Activated CD4-positive, alpha-beta T cell treated with anti-CD3 and anti-CD28 coated beads for 36 hours (primary cell): ENCODE measurements around the gene OSBPL7. TPM values are rescaled to one million over a fixed set of nuclear protein-coding genes. Genes with fewer than 3 reads are reported as not detected.
A peak's percentile ranks its signal among the peaks of the same experiment; 100 is the strongest.

ENCODE experiments used
- ATAC-seq: fragments of 200-7000 bp; cut with Tn5 transposase; one replicate; pipeline ENCODE4 v1.10.0; 2021; ENCODE audit warnings: mild to moderate bottlenecking, moderate library complexity
- CTCF ChIA-PET: fragments of 350-600 bp; sonication (Branson Sonifier 250); formaldehyde crosslinking; loops from one replicate; lab custom pipeline; 2021; ENCODE audit warnings: antibody characterized with exemption; lab: Charles Lee
- POLR2A ChIA-PET: fragments of 350-600 bp; sonication (Branson Sonifier 250); formaldehyde crosslinking; loops from one replicate; lab custom pipeline; 2021; ENCODE audit warnings: antibody characterized with exemption, inconsistent platforms; lab: Charles Lee
- DNase-seq: peaks from one replicate; pipeline ENCODE4 v3.0.0-alpha.2; 2020
- H3K27ac Mint-ChIP-seq: one replicate; pipeline ENCODE4 v1.8.0; 2021; ENCODE audit warnings: mixed read lengths
- H3K27me3 Mint-ChIP-seq: one replicate; pipeline ENCODE4 v1.8.0; 2021; ENCODE audit warnings: mixed read lengths
- H3K36me3 Mint-ChIP-seq: one replicate; pipeline ENCODE4 v1.8.0; 2021; ENCODE audit warnings: low read depth, mixed read lengths
- H3K4me1 Mint-ChIP-seq: one replicate; pipeline ENCODE4 v1.8.0; 2021; ENCODE audit warnings: mixed read lengths
- H3K4me3 Mint-ChIP-seq: one replicate; pipeline ENCODE4 v1.8.0; 2021; ENCODE audit warnings: mild to moderate bottlenecking, moderate library complexity, mixed read lengths
- H3K9me3 Mint-ChIP-seq: one replicate; pipeline ENCODE4 v1.8.0; 2021; ENCODE audit warnings: low read depth, mixed read lengths
- intact Hi-C, 2 experiments: fragments of 100-400 bp; cut with DNase I in 1 of 2; cut with micrococcal nuclease in 1 of 2; formaldehyde crosslinking; loops; one replicate each; pipeline versions ENCODE4 v1.14.2 to v1.15.1; 2022 to 2024; cut with DNase I, micrococcal nuclease
- total RNA-seq, 2 experiments: library from RNA; stranded (reverse); gene quantifications; one replicate each; pipeline ENCODE4 v1.2.3, GENCODE V29; 2021

Gene OSBPL7
- total RNA-seq, 2 experiments from 2014 or later: 12.8 to 12.9 TPM

- no peaks in the 10 kb centered on the region for H3K9me3 Mint-ChIP-seq
Measured at GRCh38 chr17:47847341-47848197, 26.0 kb upstream of the OSBPL7 start.

DNA sequence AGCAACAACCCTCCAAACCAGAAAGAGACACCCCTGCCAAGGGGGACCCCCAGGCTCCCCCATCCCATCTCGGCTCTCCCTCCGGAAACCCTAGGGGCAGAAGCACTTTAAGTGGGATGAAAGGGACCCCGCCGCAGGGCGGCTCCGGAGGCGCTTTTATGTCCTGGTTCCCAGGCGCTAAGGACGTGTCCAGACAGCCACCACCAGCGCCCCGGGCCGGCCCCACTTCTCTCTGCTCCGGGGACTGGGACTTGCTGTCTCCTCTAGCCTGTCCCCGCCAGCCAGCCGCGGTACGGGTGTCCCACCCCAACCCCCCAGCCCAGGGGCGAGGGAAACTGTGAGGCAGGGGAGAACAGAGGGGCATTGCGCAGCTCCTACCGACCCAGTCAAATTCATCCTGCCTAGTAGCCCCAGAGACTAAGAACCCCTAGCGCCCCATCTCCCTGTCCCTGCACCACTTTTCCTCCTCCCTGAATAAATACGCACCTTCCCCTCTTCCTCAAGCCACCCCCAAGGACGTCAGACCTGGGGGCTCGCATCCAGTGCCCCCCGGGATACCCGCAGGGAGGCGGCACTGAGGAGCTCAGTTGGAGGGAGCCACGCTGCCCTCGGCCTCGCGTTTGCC, 25.2 kb upstream of the OSBPL7 start:
- no peak for ATAC-seq
- Mint-ChIP-seq H3K4me1 (peaks cover 19% of the 10 kb centered on the region), H3K4me3 (no peak overlapping the region), H3K9me3 (no peaks in the 10 kb centered on the region), H3K36me3 (no peaks in the 10 kb centered on the region), H3K27me3 (peaks cover 54% of the 10 kb centered on the region), H3K27ac (no peak overlapping the region)
- intact Hi-C loops: loop anchor here (1.0 to 10.0 kb wide), 2 partner anchors 43 to 168 kb away; no protein-coding TSS in a partner anchor
- CTCF ChIA-PET: interaction anchor here (0.8 to 19.9 kb wide), 10 partner anchors 13 to 215 kb away, joined by 3 to 414 read pairs (median 3); partner anchors contain the start of genes CDK5RAP3 and SP2
- POLR2A ChIA-PET: no interaction called here
- no peak for DNase-seq

More at GRCh38 chr17:47847341-47848197, 26.0 kb upstream of the OSBPL7 start:
- Mint-ChIP-seq H3K27me3 (peaks cover 61% of the 10 kb centered on the region), H3K27ac (no peak overlapping the region), H3K4me3 (no peak overlapping the region), H3K36me3 (no peaks in the 10 kb centered on the region), H3K4me1 (peaks cover 20% of the 10 kb centered on the region)
- intact Hi-C loops: loop anchor here (1.0 to 10.0 kb wide), 2 partner anchors 43 to 167 kb away; no protein-coding TSS in a partner anchor
- POLR2A ChIA-PET: no interaction called here
- ATAC-seq (peak; percentile 53), DNase-seq (peak; percentile 67)
- CTCF ChIA-PET: interaction anchor here (0.6 to 19.9 kb wide), 16 partner anchors 9 to 199 kb away, joined by 3 to 414 read pairs (median 3); partner anchors contain the start of genes CDK5RAP3 and SP2

DNA sequence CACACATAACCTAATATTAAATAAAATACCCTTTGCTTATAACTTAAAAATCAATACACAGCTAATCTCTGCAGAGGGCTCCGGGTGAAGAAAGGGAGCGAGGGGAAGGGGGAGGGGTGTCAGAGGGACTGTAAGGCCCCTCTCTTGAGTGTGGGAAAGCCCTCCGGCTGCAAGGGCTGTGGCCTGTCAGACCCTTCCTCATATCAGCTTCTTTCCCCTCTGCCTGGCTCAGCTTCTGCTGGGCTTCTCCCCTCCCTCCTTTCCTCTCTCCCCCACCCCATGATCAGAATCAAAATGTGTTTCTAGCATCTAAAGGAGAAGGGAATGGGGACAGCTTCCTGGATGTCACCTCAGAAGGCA, 24.1 kb upstream of the OSBPL7 start:
- H3K4me1 Mint-ChIP-seq: peaks cover 25% of the 10 kb centered on the region
- H3K4me3 Mint-ChIP-seq: no peak overlapping the region
- ChIA-PET CTCF (interaction anchor here (1.0 to 19.9 kb wide), 3 partner anchors 40 to 97 kb away, joined by 3 to 414 read pairs (median 4); partner anchors contain the start of gene SP2), POLR2A (no interaction called here)
- intact Hi-C loops: loop anchor here in 1 of 2 experiments (10.0 kb wide), 1 partner anchor 169 kb away; no protein-coding TSS in a partner anchor
- no peaks in the 10 kb centered on the region for H3K9me3 Mint-ChIP-seq
- H3K36me3 Mint-ChIP-seq: no peaks in the 10 kb centered on the region
- H3K27me3 Mint-ChIP-seq: peaks cover 51% of the 10 kb centered on the region
- no peak for DNase-seq
- no peak for ATAC-seq
- no peak overlapping the region for H3K27ac Mint-ChIP-seq

DNA sequence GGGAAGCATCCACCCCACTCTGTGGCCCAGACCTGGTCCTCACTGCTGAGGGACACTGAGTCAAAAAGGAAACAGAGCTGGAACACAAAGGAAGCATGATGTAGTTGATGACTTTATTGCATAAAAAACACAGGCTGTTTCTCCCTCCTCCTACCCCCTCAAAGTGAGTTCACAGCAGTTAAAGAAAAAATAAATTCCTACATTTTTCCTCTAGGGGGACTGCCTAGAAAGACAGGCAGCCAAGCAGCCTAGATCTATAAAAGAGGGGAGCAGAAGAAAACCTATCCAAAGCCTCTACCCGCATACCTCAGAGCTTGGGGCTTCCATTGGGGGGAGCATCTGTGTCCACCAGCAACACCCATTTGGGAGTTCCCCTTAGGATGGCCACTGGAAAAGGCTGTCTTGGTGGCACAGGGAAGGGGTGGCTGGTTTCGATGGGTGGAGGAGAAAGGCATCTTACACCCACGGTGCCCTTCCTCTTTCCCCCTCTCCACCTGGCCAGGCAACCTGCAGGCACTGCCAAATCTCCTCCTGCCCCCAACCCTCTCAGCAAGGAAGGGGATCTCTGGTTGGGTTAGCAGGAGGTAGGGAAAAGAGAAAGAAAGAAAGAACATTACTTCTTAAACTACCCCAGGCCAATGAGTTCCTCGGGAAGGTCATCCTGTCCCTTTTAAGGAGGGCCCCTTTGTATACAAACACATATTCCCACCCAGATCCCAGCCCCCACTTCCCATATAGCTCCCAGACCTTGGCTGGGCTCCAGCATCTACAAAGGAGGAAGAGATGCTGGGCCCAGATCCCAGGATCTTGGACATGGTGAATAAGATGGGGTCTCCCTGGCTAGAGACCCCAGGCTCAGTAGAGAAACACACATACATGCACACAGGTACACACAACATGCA, 23.5 kb upstream of the OSBPL7 start:
- Mint-ChIP-seq H3K27me3 (peaks cover 45% of the 10 kb centered on the region), H3K9me3 (no peaks in the 10 kb centered on the region), H3K27ac (no peak overlapping the region), H3K4me1 (peaks cover 21% of the 10 kb centered on the region), H3K36me3 (no peaks in the 10 kb centered on the region), H3K4me3 (no peak overlapping the region)
- ChIA-PET POLR2A (no interaction called here), CTCF (interaction anchor here (0.6 to 19.9 kb wide), 9 partner anchors 10 to 128 kb away, joined by 3 to 414 read pairs (median 3); partner anchors contain the start of genes LRRC46, MRPL10 and SP2)
- intact Hi-C loops: loop anchor here (5.0 to 10.0 kb wide), 3 partner anchors 102 to 262 kb away; partner anchors contain the start of gene SNX11 (in 1 of the 2)
- DNase-seq: no peak
- no peak for ATAC-seq

DNA sequence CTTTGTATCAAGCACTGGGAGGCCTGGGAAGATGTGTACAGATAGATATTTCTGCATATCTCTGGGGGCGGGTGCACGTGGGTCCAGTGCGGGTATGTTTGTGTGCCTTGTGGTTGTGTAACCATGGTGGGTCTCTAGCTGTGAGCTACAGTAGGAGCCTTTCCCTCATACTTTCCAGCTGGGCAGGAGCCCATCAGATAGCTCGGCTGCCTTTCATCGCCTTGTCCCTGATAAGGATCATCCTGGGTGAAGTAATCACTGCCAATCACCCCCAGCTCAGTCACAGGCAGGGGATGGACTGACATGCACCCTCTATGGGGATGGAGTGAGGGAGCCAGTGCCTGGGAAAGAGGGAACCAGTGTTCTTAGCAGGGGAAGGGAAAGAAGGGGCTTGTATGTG, 22.6 kb upstream of the OSBPL7 start:
- CTCF ChIA-PET: interaction anchor here (0.6 to 19.9 kb wide), 8 partner anchors 9 to 128 kb away, joined by 3 to 414 read pairs (median 3); partner anchors contain the start of genes LRRC46 and MRPL10
- ATAC-seq: no peak

GRCh38 chr17:47843391-47843730, 21.8 kb upstream of the OSBPL7 start:
- H3K36me3 Mint-ChIP-seq: no peaks in the 10 kb centered on the region
- H3K4me1 Mint-ChIP-seq: peaks cover 25% of the 10 kb centered on the region
- CTCF ChIA-PET: interaction anchor here (0.7 to 19.9 kb wide), 15 partner anchors 8 to 175 kb away, joined by 3 to 414 read pairs (median 4); partner anchors contain the start of genes LRRC46, MRPL10, PNPO and SP2
- H3K27me3 Mint-ChIP-seq: peaks cover 28% of the 10 kb centered on the region
- no peak overlapping the region for H3K4me3 Mint-ChIP-seq
- DNase-seq (no peak), ATAC-seq (no peak)
- H3K9me3 Mint-ChIP-seq: no peaks in the 10 kb centered on the region
- no peak overlapping the region for H3K27ac Mint-ChIP-seq
- POLR2A ChIA-PET: no interaction called here
- intact Hi-C loops: loop anchor here (5.0 to 10.0 kb wide), 3 partner anchors 104 to 264 kb away; partner anchors contain the start of gene SNX11 (in 1 of the 2)

More for the DNA sequence above, 22.6 kb upstream of the OSBPL7 start:
- Mint-ChIP-seq H3K9me3 (no peaks in the 10 kb centered on the region), H3K4me1 (peaks cover 25% of the 10 kb centered on the region), H3K4me3 (no peak overlapping the region), H3K36me3 (no peaks in the 10 kb centered on the region), H3K27me3 (peaks cover 37% of the 10 kb centered on the region), H3K27ac (no peak overlapping the region)
- intact Hi-C loops: loop anchor here (5.0 to 10.0 kb wide), 3 partner anchors 103 to 263 kb away; partner anchors contain the start of gene SNX11 (in 1 of the 2)
- DNase-seq: no peak
- POLR2A ChIA-PET: no interaction called here

- ChIA-PET CTCF (interaction anchor here (0.6 to 19.9 kb wide), 39 partner anchors 8 to 1164 kb away, joined by 3 to 414 read pairs (median 4); partner anchors contain the start of genes LRRC46, MRPL10, PNPO and SP2), POLR2A (interaction anchor here (0.9 to 1.1 kb wide), 3 partner anchors 44 to 54 kb away, joined by 3 to 4 read pairs (median 3); partner anchors contain the start of gene SP2)
- H3K4me1 Mint-ChIP-seq: peaks cover 22% of the 10 kb centered on the region
- peak overlapping the region; percentile 99 for H3K4me3 Mint-ChIP-seq
- peaks cover 20% of the 10 kb centered on the region for H3K27me3 Mint-ChIP-seq
- ATAC-seq (no peak), DNase-seq (no peak)
- intact Hi-C loops: loop anchor here (1.0 to 10.0 kb wide), 11 partner anchors 10 to 266 kb away; partner anchors contain the start of genes LRRC46 (in 2 of the 2), MRPL10 (in 2 of the 2), CDK5RAP3 (in 1 of the 2) and SNX11 (in 1 of the 2)
- no peaks in the 10 kb centered on the region for H3K36me3 Mint-ChIP-seq
- H3K9me3 Mint-ChIP-seq: no peaks in the 10 kb centered on the region
- H3K27ac Mint-ChIP-seq: peak overlapping the region; percentile 89
Measured at GRCh38 chr17:47841488-47842291, 20.1 kb upstream of the OSBPL7 start.

DNA sequence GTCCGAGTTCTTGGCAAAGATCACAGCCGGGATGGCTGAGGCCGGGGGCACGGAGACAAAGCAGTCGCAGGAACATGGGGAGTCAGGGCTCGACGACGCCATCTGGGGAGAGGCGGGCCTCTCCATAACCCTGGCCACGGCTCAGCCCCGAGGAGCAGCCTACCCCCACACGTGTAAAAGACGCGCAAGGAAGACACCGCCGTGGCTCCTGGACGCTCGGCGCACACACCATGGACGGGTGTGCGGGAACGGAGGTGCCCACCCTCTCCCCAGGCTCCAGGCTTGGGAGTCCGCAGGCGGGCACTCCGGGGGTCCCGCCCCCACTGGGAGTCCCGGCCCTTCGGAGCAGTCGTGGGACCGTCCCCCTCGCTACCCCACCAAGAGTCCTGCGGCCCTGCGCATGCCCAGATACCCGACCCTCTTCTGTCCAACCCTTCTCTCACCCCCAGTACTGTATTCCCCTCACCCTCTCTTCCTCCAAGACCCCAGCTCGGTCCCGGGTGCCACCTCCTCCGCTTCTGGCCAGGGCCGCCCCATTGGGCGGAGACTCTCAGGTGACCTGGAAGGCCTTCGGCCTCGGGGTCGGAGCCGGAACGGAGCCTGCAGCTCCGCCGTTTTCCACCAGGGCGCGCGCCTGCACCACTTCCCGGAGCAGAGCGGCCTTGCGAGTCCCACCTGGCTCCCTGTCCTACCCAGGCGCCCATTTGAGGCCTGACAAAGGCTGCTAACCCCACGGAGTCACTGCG, 19.3 kb upstream of the OSBPL7 start, which contains the start of gene SCRN2:
TSS of gene SCRN2 (minus strand) at position 532 of the 746 bp plus-strand sequence. CDS start at position 102, 430 bp downstream.
- ChIA-PET CTCF (interaction anchor here (0.5 to 19.9 kb wide), 33 partner anchors 8 to 1165 kb away, joined by 3 to 414 read pairs (median 4); partner anchors contain the start of genes LRRC46, MRPL10, SP2 and SP6), POLR2A (interaction anchor here (0.6 to 1.1 kb wide), 3 partner anchors 45 to 55 kb away, joined by 3 to 4 read pairs (median 4); partner anchors contain the start of gene SP2)
- Mint-ChIP-seq H3K36me3 (no peaks in the 10 kb centered on the region), H3K4me3 (peak within 1 kb of the TSS; percentile 99), H3K4me1 (peaks cover 22% of the 10 kb centered on the region), H3K27ac (peak within 1 kb of the TSS; percentile 89), H3K9me3 (no peaks in the 10 kb centered on the region), H3K27me3 (peaks cover 14% of the 10 kb centered on the region)
- peak; percentile 94 for DNase-seq
- intact Hi-C loops: loop anchor here (1.0 to 10.0 kb wide), 11 partner anchors 10 to 266 kb away; partner anchors contain the start of genes LRRC46 (in 2 of the 2), MRPL10 (in 2 of the 2), CDK5RAP3 (in 1 of the 2) and SNX11 (in 1 of the 2)
- ATAC-seq: peak; percentile 92
